CD4-positive, alpha-beta T cell treated with Interleukin-21 for 1 hour (primary cell): Measurements from ENCODE around the gene JUND.

Source experiments
- DNase-seq: peaks from one replicate; pipeline ENCODE4 v3.0.0-alpha.2; 2020

JUND gene

DNA sequence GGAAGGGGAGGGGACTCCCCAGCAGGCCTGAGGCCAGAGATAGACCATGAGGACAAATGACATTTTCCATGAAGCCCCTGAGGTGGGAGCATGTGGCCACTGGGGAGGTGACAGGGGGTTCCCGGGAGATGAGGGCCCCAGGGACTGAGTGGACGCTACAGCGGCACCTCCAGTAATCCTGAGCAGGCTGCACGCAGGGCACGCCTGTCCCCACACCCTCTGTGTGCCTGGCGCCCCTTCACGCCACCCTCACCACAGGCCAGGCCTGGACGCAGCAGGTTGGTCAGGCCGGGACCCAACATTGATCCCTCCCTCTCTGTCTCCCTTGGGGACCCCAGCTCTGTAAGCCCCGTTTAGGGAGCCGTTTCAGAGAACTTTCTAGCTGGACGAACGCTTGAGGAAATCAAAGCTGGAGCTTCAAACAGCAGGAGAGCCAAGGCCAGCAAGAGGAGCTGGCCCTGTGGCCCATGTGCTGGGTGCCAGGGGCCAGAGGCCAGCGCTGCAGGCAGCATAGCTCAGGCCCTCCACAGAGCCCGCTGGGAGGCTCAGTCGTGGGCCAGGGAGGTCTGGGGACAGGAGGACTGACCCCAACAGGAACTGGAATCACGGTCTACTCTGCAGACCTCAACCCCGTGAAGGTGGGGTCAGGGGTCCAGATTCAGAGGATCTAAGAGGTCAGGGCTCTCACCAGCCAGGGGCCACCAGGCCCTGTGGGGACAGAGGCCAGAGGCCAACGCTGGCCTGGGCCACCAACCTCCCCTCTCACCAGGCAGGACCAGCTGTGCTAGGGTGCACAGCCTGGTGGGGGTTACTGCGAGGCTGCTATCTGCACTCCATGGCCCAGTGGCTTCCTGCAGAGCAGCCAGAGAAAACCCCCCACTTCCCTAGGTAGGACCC, 26.9 kb upstream of the JUND start:
- DNase-seq, result no peak

- DNase-seq, result peak; percentile 63
Observed at GRCh38 chr19:18307271-18307681, 25.9 kb upstream of the JUND start.

DNA sequence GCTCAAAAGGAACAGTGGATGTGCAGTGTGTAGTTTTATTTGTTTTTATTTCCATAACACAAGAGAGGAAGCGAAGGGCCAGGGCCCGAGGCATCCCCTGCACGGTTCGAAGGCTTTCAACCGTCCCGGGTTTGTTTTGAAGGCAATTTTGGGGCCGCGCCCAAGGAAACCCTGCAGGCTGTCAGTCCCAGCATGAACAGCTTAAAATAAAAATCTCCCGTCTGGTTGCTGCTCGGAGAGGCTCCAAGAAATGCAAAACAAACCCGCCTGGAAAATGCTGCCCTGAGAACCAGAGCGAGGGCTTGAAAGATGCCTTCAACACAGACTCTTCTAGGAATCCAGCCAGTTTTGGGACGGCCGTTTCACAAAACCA, 25.5 kb upstream of the JUND start:
- no peak for DNase-seq

DNA sequence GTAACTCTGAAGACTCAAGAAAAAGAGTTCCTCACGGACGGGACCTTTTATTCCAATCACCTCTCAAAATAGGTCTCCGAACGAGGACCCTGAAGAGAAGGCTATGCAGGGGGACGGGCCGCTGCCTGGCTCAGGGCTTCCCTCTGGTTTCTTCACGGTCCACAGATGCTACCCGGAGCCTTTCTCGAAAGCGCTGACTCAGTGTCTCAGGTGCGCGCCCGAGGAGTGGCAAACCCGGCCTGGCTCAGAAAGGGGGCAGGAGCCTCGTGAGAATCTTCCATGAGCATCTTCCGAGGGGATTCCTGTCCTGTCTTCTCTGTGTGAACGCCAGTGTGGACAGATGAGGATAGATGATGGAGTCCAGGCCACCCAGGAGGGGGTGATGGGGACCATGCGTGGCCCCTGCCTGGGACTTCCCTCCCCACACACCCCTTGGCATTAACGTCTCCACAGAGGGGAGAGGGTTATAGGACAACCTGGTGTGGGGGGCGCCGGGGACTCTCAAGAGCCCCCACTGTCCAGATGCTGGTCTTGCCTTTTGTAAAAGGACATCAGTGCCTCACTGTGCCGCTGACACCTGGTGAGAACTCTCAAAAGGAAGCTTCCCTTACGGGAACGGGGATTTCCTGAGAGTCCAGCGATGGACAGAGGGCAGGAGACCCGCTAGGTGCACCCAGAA, 24.9 kb upstream of the JUND start:
- DNase-seq, result no peak

GRCh38 chr19:18304458-18305310, 23.3 kb upstream of the JUND start:
- peak; percentile 86 for DNase-seq

- DNase-seq, result no peak
Observed at GRCh38 chr19:18304208-18304457, 22.7 kb upstream of the JUND start.

DNA sequence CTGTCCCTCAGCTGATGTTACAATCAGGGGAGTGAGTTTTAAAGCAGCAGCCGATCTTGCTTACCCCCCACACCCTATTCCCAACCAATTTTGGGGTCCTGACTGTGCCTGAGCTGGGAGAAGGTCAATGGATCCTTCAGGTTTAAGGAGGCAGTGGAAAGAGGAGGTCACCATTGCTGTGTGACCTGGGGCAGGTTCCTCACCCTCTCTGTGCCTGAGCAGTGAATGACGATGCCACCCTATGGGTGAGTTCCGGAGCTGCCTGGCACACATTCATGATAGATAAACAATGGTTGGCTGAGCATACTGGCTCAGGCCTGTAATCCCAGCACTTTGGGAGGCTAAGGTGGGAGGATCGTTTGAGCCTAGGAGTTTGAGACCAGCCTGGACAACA, 20.3 kb upstream of the JUND start:
- DNase-seq, result no peak

GRCh38 chr19:18300930-18301717, 19.7 kb upstream of the JUND start:
- DNase-seq, result no peak

GRCh38 chr19:18299654-18300053, 18.2 kb upstream of the JUND start:
- no peak for DNase-seq

GRCh38 chr19:18298601-18299000, 17.2 kb upstream of the JUND start:
- no peak for DNase-seq

- no peak for DNase-seq
Observed at GRCh38 chr19:18297308-18297707, 15.9 kb upstream of the JUND start.

GRCh38 chr19:18295034-18295451, 13.6 kb upstream of the JUND start:
- no peak for DNase-seq

GRCh38 chr19:18294467-18294864, 13.0 kb upstream of the JUND start:
- peak; percentile 95 for DNase-seq

GRCh38 chr19:18293642-18294466, 12.4 kb upstream of the JUND start:
- DNase-seq, result no peak

- peak; percentile 65 for DNase-seq
Observed at GRCh38 chr19:18292810-18293641, 11.6 kb upstream of the JUND start.

DNA sequence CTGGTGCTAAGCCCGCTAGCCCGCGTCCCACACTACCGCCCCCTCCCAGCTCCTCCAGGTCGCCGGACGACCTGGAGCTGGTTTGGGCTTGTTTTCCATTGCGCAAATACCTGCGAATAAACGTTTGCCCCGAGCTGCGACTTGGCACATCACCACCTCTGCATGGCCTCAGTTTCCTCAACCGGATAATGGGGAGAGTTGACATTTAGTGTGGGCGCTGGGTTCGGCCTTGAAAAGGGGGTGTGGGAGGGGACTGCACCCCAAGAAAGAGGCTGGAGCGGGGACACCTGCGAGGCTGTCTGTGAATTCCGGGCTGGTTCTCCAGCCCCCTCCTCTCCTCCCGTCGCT, 11.0 kb upstream of the JUND start:
- DNase-seq, result no peak

DNA sequence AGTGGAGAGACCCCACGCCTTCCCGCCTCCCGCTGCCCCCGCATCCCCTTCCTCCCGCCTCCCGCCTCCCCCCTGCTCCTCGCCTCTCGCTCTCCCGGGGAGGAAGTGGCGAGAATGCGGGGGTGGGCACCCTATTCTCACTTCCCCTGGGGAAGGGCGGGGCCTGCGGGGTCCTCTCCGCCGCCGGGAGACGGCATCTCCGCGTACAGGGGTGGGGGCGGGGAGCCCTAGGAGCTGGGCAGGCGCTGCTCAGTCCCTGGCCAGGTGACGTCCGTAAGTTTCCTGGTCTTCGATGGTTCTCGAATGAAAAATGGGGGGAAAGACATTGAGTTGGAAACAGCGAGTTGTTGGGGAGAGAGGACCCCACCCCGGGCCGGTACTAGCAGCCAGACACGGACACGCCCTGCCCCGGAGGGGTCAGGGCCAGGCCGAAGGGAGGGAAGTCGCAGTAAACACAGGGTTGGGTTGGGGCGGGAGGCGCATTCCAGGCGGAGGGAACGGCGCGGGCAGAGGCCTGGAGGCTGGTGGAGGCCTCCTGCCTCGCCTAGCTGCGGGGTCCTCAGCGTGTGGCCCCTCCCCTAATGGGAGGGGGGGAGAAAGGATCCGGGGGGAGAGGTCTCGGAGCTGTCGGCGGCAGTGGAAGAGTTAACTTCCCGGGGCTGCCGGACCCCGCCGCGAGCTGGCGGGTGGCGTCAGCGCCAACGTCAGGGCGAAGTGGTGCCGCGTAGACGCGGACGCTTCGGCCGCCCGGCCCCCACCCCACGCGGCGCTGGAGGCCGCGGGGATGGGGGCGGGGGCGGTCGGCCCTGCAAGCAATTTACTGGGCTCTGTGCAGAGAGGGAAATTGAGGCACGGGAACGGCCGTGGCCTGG, 10.4 kb upstream of the JUND start:
- DNase-seq, result peak; percentile 86

GRCh38 chr19:18291019-18291524, 9.7 kb upstream of the JUND start:
- DNase-seq, result no peak

GRCh38 chr19:18290302-18291018, 9.0 kb upstream of the JUND start:
- peak; percentile 95 for DNase-seq
